Liver (tissue), 3 donors: ENCODE data around the gene GMDS.

Experiments
- GABPA ChIP-seq, 2 donors: IDR thresholded peaks in 1 of 2; conservative IDR thresholded peaks in 1 of 2; 2 replicates each; pipeline ENCODE4 v1.6.1; 2016; ENCODE audit warnings: antibody characterized with exemption in 2 of 2, mild to moderate bottlenecking in 1 of 2, moderate library complexity in 1 of 2
- RAD21 ChIP-seq, 2 donors: IDR thresholded peaks; 2 replicates each; pipeline ENCODE4 v1.6.1; 2016; ENCODE audit warnings: antibody characterized with exemption in 2 of 2, mild to moderate bottlenecking in 2 of 2
- SP1 ChIP-seq: IDR thresholded peaks from 2 replicates; pipeline ENCODE4 v1.6.1; 2018; ENCODE audit warnings: antibody characterized with exemption, mild to moderate bottlenecking
- TAF1 ChIP-seq: conservative IDR thresholded peaks from 2 replicates; pipeline ENCODE4 v1.6.1; 2016; ENCODE audit warnings: antibody characterized with exemption, mild to moderate bottlenecking
- ZBTB33 ChIP-seq: IDR thresholded peaks from 2 replicates; pipeline ENCODE4 v1.6.1; 2016; ENCODE audit warnings: antibody characterized with exemption
- TF ChIP-seq, protein P1 (sequence below): IDR thresholded peaks from 2 replicates; pipeline ENCODE4 v1.6.1; 2016; ENCODE audit warnings: antibody characterized with exemption
- TF ChIP-seq, protein P2 (sequence below): fragments of 150-350 bp; IDR thresholded peaks from 2 replicates; pipeline ENCODE4 v1.5.1; 2017; ENCODE audit warnings: improper control_type of control experiment, low read depth, low read length; ENCODE audit not compliant: missing input control
- TF ChIP-seq, protein P3 (sequence below): IDR thresholded peaks from 2 replicates; pipeline ENCODE4 v1.6.1; 2016; ENCODE audit warnings: antibody characterized with exemption, mild to moderate bottlenecking
- donor health status: healthy.
- donor health status: healthy.

- TF ChIP-seq GABPA (IDR thresholded peaks at IDR 0.05 in 1 of 2, conservative IDR thresholded peaks at IDR 0.05 in 1 of 2), result no peak
- TF ChIP-seq, protein P1, sequence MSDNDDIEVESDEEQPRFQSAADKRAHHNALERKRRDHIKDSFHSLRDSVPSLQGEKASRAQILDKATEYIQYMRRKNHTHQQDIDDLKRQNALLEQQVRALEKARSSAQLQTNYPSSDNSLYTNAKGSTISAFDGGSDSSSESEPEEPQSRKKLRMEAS, result no peak
- TF ChIP-seq, protein P2, sequence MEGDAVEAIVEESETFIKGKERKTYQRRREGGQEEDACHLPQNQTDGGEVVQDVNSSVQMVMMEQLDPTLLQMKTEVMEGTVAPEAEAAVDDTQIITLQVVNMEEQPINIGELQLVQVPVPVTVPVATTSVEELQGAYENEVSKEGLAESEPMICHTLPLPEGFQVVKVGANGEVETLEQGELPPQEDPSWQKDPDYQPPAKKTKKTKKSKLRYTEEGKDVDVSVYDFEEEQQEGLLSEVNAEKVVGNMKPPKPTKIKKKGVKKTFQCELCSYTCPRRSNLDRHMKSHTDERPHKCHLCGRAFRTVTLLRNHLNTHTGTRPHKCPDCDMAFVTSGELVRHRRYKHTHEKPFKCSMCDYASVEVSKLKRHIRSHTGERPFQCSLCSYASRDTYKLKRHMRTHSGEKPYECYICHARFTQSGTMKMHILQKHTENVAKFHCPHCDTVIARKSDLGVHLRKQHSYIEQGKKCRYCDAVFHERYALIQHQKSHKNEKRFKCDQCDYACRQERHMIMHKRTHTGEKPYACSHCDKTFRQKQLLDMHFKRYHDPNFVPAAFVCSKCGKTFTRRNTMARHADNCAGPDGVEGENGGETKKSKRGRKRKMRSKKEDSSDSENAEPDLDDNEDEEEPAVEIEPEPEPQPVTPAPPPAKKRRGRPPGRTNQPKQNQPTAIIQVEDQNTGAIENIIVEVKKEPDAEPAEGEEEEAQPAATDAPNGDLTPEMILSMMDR, result no peak
- TF ChIP-seq ZBTB33, result no peak
- TF ChIP-seq RAD21 (IDR thresholded peaks at IDR 0.05), result no peak
- TF ChIP-seq, protein P3, sequence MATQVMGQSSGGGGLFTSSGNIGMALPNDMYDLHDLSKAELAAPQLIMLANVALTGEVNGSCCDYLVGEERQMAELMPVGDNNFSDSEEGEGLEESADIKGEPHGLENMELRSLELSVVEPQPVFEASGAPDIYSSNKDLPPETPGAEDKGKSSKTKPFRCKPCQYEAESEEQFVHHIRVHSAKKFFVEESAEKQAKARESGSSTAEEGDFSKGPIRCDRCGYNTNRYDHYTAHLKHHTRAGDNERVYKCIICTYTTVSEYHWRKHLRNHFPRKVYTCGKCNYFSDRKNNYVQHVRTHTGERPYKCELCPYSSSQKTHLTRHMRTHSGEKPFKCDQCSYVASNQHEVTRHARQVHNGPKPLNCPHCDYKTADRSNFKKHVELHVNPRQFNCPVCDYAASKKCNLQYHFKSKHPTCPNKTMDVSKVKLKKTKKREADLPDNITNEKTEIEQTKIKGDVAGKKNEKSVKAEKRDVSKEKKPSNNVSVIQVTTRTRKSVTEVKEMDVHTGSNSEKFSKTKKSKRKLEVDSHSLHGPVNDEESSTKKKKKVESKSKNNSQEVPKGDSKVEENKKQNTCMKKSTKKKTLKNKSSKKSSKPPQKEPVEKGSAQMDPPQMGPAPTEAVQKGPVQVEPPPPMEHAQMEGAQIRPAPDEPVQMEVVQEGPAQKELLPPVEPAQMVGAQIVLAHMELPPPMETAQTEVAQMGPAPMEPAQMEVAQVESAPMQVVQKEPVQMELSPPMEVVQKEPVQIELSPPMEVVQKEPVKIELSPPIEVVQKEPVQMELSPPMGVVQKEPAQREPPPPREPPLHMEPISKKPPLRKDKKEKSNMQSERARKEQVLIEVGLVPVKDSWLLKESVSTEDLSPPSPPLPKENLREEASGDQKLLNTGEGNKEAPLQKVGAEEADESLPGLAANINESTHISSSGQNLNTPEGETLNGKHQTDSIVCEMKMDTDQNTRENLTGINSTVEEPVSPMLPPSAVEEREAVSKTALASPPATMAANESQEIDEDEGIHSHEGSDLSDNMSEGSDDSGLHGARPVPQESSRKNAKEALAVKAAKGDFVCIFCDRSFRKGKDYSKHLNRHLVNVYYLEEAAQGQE, result no peak
- no peak for TF ChIP-seq SP1
- TF ChIP-seq TAF1, result no peak
Measured at GRCh38 chr6:1841136-1841535, 404.3 kb downstream of the GMDS start.
